GM12878 (cell line): ENCODE data around the gene RUNX3. TPM values are rescaled to one million over a fixed set of nuclear protein-coding genes. Genes with fewer than 3 reads are reported as not detected.
A peak's percentile ranks its signal among the peaks of the same experiment; 100 is the strongest.

Experiments
- ATF2 ChIP-seq: IDR thresholded peaks from 2 replicates; pipeline ENCODE4 v1.6.1; 2012; ENCODE audit warnings: low read length, inconsistent platforms
- E4F1 ChIP-seq: fragments of 450-650 bp; IDR thresholded peaks from 2 replicates; pipeline ENCODE4 v1.6.1; 2018; ENCODE audit warnings: borderline replicate concordance, mild to moderate bottlenecking; ENCODE audit not compliant: partially characterized antibody
- FOS ChIP-seq: IDR thresholded peaks from 3 replicates; pipeline ENCODE4 v1.6.1; 2011; ENCODE audit warnings: borderline replicate concordance; ENCODE audit not compliant: insufficient read length; ENCODE audit errors: extremely low read depth
- HCFC1 ChIP-seq: fragments of 150-350 bp; IDR thresholded peaks from 2 replicates; pipeline ENCODE4 v1.6.1; 2014; ENCODE audit warnings: low read length
- HDAC6 ChIP-seq: fragments of 200-600 bp; sonication (generic); IDR thresholded peaks from one replicate; pipeline ENCODE4 v1.8.0; 2017; ENCODE audit warnings: antibody characterized with exemption; ENCODE audit not compliant: unreplicated experiment
- IRF3 ChIP-seq: fragments of 450-650 bp; IDR thresholded peaks from 2 replicates; pipeline ENCODE4 v1.6.1; 2014; ENCODE audit warnings: mild to moderate bottlenecking
- MEF2A ChIP-seq: IDR thresholded peaks from 2 replicates; pipeline ENCODE4 v1.6.1; 2011; ENCODE audit warnings: low read depth, mild to moderate bottlenecking, low read length, moderate library complexity; ENCODE audit not compliant: insufficient read depth
- MTA2 ChIP-seq: fragments of 450-650 bp; IDR thresholded peaks from 2 replicates; pipeline ENCODE4 v1.6.1; 2016; ENCODE audit warnings: low read depth, mild to moderate bottlenecking, moderate library complexity
- MYB ChIP-seq: fragments of 150-350 bp; IDR thresholded peaks from 2 replicates; pipeline ENCODE4 v1.6.1; 2014; ENCODE audit warnings: mild to moderate bottlenecking, low read depth, low read length, borderline replicate concordance
- NFXL1 ChIP-seq: fragments of 450-650 bp; IDR thresholded peaks from 2 replicates; pipeline ENCODE4 v1.6.1; 2017; ENCODE audit warnings: antibody characterized with exemption, mild to moderate bottlenecking, borderline replicate concordance
- PML ChIP-seq: IDR thresholded peaks from 2 replicates; pipeline ENCODE4 v1.6.1; 2012; ENCODE audit warnings: low read length, inconsistent platforms
- SUPT20H ChIP-seq: IDR thresholded peaks from 2 replicates; pipeline ENCODE4 v1.6.1; 2011; ENCODE audit warnings: low read depth, mild to moderate bottlenecking, low read length, moderate library complexity, borderline replicate concordance; ENCODE audit not compliant: control insufficient read depth
- WRNIP1 ChIP-seq: IDR thresholded peaks from 2 replicates; pipeline ENCODE4 v1.6.1; 2011; ENCODE audit warnings: low read depth, low read length, improper control_type of control experiment, borderline replicate concordance
- ZBTB4 ChIP-seq: fragments of 450-650 bp; formaldehyde crosslinking; IDR thresholded peaks from 2 replicates; pipeline ENCODE4 v1.4.0; 2022; ENCODE audit warnings: mild to moderate bottlenecking, moderate library complexity
- ZBTB40 ChIP-seq: fragments of 450-650 bp; IDR thresholded peaks from 2 replicates; pipeline ENCODE4 v1.6.1; 2016; ENCODE audit warnings: mild to moderate bottlenecking, moderate library complexity, borderline replicate concordance
- ZNF24 ChIP-seq: fragments of 450-650 bp; IDR thresholded peaks from 2 replicates; pipeline ENCODE4 v1.6.1; 2017; ENCODE audit warnings: antibody characterized with exemption, mild to moderate bottlenecking
- polyA plus RNA-seq, 11 experiments: library from polyadenylated mRNA; depleted of rRNA in 4 of 11; unstranded in 6 of 11; stranded (reverse) in 5 of 11; fragments of >200 nt; fragmentation: Nextera tagmentation in 4 of 11; fragmentation: Illumina TruSeq in 1 of 11; extraction: Ambion mirVana in 4 of 11; extraction: Trizol in 1 of 11; gene quantifications; 1 replicate in 1 of 11; 2 replicates in 10 of 11; pipeline versions ENCODE4 v1.2.1 to v1.2.3, GENCODE V29; 2011 to 2016; ENCODE audit warnings: inconsistent platforms in 2 of 11, missing spikeins in 2 of 11, low read depth in 1 of 11
- total RNA-seq, 4 experiments: library from RNA; depleted of rRNA in 3 of 4; stranded (reverse); fragments of >200 nt in 3 of 4; fragmentation: Illumina TruSeq in 1 of 4; extraction: Trizol in 1 of 4; gene quantifications; 2 replicates each; pipeline versions ENCODE4 v1.2.1 to v1.2.3, GENCODE V29; 2013 to 2021

RUNX3 gene
- total and polyA plus RNA-seq, 10 of the 15 experiments (the other 5 are each of a cell fraction or from before 2014, with no cell fraction given) = 19.0 to 151 (median 31.4) TPM

GRCh38 chr1:24930260-24931145 is at the start of gene RUNX3 (continued):
- TF ChIP-seq E4F1 (no peak), HCFC1 (no peak; the same call in 1 of the 2 replicates), ZNF24 (no peak), ZBTB4 (CRISPR knock-in tag) (no peak), HDAC6 (no peak), WRNIP1 (no peak), MYB (no peak), NFXL1 (no peak), ZBTB40 (peak; percentile 52; the same call in 1 of the 2 replicates), FOS (no peak), ATF2 (no peak), IRF3 (peak; percentile 62; the same call in 1 of the 2 replicates), MTA2 (no peak), PML (no peak), MEF2A (0 out of 2 replicates have a peak, but pooled peaks have one; percentile 53), SUPT20H (no peak)
